Heart right ventricle (tissue), 16 donors: Measurements from ENCODE around the gene RPL15. TPM values are rescaled to one million over a fixed set of nuclear protein-coding genes. Genes with fewer than 3 reads are reported as not detected.

Source experiments
- ATAC-seq, 8 donors: fragments of 200-7000 bp; cut with Tn5 transposase; one replicate each; pipeline ENCODE4 v1.9.1; 2020; ENCODE audit warnings: mild to moderate bottlenecking in 8 of 8, moderate library complexity in 8 of 8, moderate number of reproducible peaks in 1 of 8
- DNase-seq, 2 donors: peaks; one replicate each; pipeline ENCODE4 v3.0.0-alpha.2; 2020
- H3K27ac ChIP-seq, 10 donors: fragments of 200-600 bp; sonication (generic) in 2 of 10; one replicate each; pipeline versions ENCODE4 v1.5.0 to v1.8.0; 2020 to 2022; ENCODE audit warnings: mild to moderate bottlenecking in 3 of 10
- H3K27me3 ChIP-seq, 7 donors: fragments of 200-600 bp; one replicate each; pipeline ENCODE4 v1.8.0; 2021 to 2022; ENCODE audit warnings: mild to moderate bottlenecking in 2 of 7
- H3K36me3 ChIP-seq, 9 donors: fragments of 200-600 bp; sonication (generic) in 1 of 9; one replicate each; pipeline versions ENCODE4 v1.5.0 to v1.8.0; 2020 to 2022; ENCODE audit warnings: mild to moderate bottlenecking in 2 of 9
- H3K4me1 ChIP-seq, 9 donors: fragments of 200-600 bp; sonication (generic) in 1 of 9; one replicate each; pipeline versions ENCODE4 v1.5.0 to v1.8.0; 2020 to 2022; ENCODE audit warnings: mild to moderate bottlenecking in 4 of 9
- H3K4me3 ChIP-seq, 10 donors: fragments of 200-600 bp; sonication (generic) in 2 of 10; one replicate each; pipeline versions ENCODE4 v1.5.0 to v1.8.0; 2020 to 2022; ENCODE audit warnings: mild to moderate bottlenecking in 7 of 10, moderate library complexity in 2 of 10
- H3K9me3 ChIP-seq, 11 donors: fragments of 200-600 bp in 10 of 11; sonication (generic) in 2 of 11; one replicate each; pipeline versions ENCODE4 v1.5.0 to v1.8.0; 2013 to 2022; ENCODE audit warnings: mild to moderate bottlenecking in 2 of 11, control low read depth in 1 of 11, moderate library complexity in 1 of 11
- WGBS, 2 donors: extraction: QIAGEN DNeasy Blood & Tissue Kit; methylation state at CpG; one replicate each; pipeline ENCODE4 v1.1.7; 2013; ENCODE audit warnings: inconsistent platforms in 1 of 2; 5-methylcytosine and 5-hydroxymethylcytosine counted together
- intact Hi-C, 10 donors: fragments of 100-400 bp; cut with DNase I; formaldehyde crosslinking; loops; one replicate each; pipeline versions ENCODE4 v1.11.1 to v1.14.2; 2022
- polyA plus RNA-seq, 2 donors: library from polyadenylated mRNA; stranded (reverse); fragments of 200-250 nt; gene quantifications; one replicate each; pipeline ENCODE4 v1.2.3, GENCODE V29; 2013
- total RNA-seq, 10 donors: library from RNA; stranded (reverse); fragmentation: NEBNext Ultra II Directional in 3 of 10; extraction: Animal tissue kit (Norgen Biotek cat#: 25700) in 3 of 10; gene quantifications; one replicate each; pipeline versions ENCODE4 v1.2.1 to v1.2.4, GENCODE V29; 2021 to 2023
- TF ChIP-seq, protein P1 (sequence below), 9 donors: fragments of 200-600 bp; sonication (generic) in 2 of 9; IDR thresholded peaks; one replicate each; pipeline versions ENCODE4 v1.5.0 to v1.8.0; 2021 to 2022; ENCODE audit warnings: antibody characterized with exemption in 9 of 9, mild to moderate bottlenecking in 5 of 9, moderate library complexity in 1 of 9
- donor health status: Arrhythmogenic right ventricular cardiomyopathy.
- donor health status: ischemic (EF 13 %, LVEDD 7.1; RV severe dilation, severe dysfunction).
- donor health status: healthy with polysubstance abuse.
- donor health status: DM: no; HTN: yes; CAD: no.
- donor health status: DM: no; HTN: no; CAD: no.
- donor health status: ischemic (EF 25% LVEDD 6.9; RV normal size, moderate dysfunction).
- donor health status: ischemic (EF 25% LVEDD 5.7; RV mildly dilated, moderate dysfunction).
- donor health status: healthy.
- donor health status: DM: yes; HTN: yes; CAD: no.
- donor health status: Ischemic cardiomyopathy.
- donor health status: ischemic (EF 35%, LVEDD 5.7; RV mildly dilated, moderate dysfunction).
- donor health status: nonischemic (EF 11% LVEDD 7.7; RV severe dilation, severe dysfunction).
- donor health status: DM: yes; HTN: yes; CAD: no.
- donor health status: PGD.
- donor health status: ischemic (EF 29% LVEDD 5.4; RV normal size, mild dysfunction).
- donor health status: nonischemic (EF 23%, LVEDD 6.1; RV moderate dilation, normal function).

RPL15 gene
- total and polyA plus RNA-seq, 12 donors: 869 to 3,225 (median 932) TPM

DNA sequence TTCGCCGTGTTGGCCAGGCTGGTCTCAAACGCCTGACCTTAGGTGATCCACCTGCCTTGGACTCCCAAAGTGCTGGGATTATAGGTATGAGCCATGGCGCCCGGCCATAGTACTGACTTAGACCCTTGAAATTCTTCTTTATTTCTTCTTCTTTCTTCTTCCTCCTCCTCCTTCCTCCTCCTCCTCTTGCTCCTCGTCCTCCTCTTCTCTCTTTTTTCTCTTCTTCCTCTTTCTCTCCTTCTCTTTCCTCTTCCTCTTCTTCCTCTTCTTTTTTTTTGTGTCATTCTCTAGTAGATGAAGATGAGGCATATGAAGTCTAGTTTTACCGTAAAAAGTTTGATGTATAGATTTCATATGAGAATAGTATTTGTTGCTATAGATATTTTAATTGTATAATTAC lies 9.3 kb downstream of the RPL15 start:
- H3K27me3 ChIP-seq: no peaks in the 10 kb centered on the region
- WGBS, 2 donors: 94% methylated on average over 7 of the region's 7 CpGs
- ATAC-seq: no peak
- TF ChIP-seq, protein P1, sequence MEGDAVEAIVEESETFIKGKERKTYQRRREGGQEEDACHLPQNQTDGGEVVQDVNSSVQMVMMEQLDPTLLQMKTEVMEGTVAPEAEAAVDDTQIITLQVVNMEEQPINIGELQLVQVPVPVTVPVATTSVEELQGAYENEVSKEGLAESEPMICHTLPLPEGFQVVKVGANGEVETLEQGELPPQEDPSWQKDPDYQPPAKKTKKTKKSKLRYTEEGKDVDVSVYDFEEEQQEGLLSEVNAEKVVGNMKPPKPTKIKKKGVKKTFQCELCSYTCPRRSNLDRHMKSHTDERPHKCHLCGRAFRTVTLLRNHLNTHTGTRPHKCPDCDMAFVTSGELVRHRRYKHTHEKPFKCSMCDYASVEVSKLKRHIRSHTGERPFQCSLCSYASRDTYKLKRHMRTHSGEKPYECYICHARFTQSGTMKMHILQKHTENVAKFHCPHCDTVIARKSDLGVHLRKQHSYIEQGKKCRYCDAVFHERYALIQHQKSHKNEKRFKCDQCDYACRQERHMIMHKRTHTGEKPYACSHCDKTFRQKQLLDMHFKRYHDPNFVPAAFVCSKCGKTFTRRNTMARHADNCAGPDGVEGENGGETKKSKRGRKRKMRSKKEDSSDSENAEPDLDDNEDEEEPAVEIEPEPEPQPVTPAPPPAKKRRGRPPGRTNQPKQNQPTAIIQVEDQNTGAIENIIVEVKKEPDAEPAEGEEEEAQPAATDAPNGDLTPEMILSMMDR (IDR thresholded peaks at IDR 0.05): no peak
- intact Hi-C loops: no loop called here
- H3K4me1 ChIP-seq: no peaks in the 10 kb centered on the region
- no peak for DNase-seq
- H3K27ac ChIP-seq: no peak overlapping the region
- H3K4me3 ChIP-seq: no peak overlapping the region
- peaks cover 0 to 25% (median 5%) of the 10 kb centered on the region in 9 donors for H3K36me3 ChIP-seq
- H3K9me3 ChIP-seq: no peaks in the 10 kb centered on the region

DNA sequence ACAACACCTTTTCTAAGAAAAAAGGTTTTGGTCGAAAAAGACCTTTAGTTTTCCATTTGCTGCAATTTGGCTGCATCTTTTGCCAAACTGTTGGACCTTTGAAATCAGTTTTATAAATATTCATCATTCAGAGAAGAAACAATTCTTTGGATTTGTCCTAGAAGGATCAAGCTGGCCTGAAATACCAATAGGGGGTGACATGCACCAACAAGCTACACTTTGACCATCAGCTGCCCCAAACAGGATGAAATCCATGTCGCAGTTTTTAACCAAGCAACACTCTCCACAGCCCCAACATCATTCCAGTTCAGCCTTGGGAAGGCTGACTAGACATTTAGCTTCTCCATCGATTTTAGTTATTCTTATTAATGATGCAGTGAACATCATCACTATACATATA lies 9.8 kb downstream of the RPL15 start:
- Histone ChIP-seq H3K36me3 (peaks cover 0 to 20% (median 0%) of the 10 kb centered on the region in 9 donors), H3K27ac (no peak overlapping the region), H3K4me1 (peaks cover 0 to under 1% (median 0%) of the 10 kb centered on the region in 9 donors), H3K9me3 (no peaks in the 10 kb centered on the region), H3K4me3 (no peak overlapping the region), H3K27me3 (no peaks in the 10 kb centered on the region)
- DNase-seq (no peak), ATAC-seq (no peak)
- 88 to 89% methylated on average over 3 of the region's 3 CpGs for WGBS, 2 donors
- TF ChIP-seq, protein P1 (IDR thresholded peaks at IDR 0.05): peak in 2 of 9 donors; percentile 4 to 7
- intact Hi-C loops: no loop called here

DNA sequence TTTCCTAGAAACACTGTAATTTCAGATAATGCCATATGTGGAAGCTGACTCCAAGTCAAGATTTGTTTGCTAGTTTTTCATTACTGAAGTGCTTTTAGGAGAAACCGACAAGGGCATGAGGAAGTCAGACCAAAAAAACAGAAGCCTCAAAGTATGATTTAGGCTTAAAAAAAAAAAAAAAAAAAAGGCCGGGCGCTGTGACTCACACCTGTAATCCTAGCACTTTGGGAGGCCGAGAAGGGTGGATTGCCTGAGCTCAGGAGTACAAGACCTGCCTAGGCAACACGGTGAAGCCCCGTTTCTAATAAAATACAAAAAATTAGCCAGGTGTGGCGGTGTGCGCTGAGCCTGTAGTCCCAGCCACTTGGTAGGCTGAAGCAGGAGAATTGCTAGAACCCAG lies 11.6 kb downstream of the RPL15 start:
- intact Hi-C loops: no loop called here
- Histone ChIP-seq H3K27me3 (no peaks in the 10 kb centered on the region), H3K27ac (no peak overlapping the region), H3K9me3 (no peaks in the 10 kb centered on the region), H3K4me3 (no peak overlapping the region), H3K36me3 (peaks cover 0 to 4% (median 0%) of the 10 kb centered on the region in 9 donors), H3K4me1 (peaks cover 0 to 9% (median 0%) of the 10 kb centered on the region in 9 donors)
- ATAC-seq (no peak), DNase-seq (no peak)
- 91% methylated on average over 8 of the region's 8 CpGs for WGBS, 2 donors
- TF ChIP-seq, protein P1 (IDR thresholded peaks at IDR 0.05): no peak

DNA sequence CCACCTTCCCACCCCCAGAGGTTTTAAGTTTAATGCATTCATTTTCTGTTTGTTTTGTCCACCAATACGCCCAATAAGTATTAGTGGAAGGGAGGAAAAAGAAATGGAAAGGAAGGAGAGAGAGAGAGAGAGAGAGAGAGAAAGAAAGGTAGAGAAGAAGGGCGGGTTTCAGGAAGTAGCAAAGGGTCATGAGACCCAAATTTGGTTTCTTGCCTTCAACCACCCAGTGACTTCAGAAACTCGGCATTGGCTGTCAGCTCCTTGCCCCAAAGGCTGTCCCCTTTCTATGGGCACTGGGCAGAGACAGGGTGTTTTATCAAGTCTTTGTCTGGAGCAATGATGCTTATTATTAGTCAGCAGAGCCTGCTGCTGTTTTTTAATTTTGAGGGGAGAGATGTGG lies 14.7 kb downstream of the RPL15 start:
- DNase-seq (no peak), ATAC-seq (no peak)
- no peak overlapping the region for H3K27ac ChIP-seq
- TF ChIP-seq, protein P1 (IDR thresholded peaks at IDR 0.05): no peak
- H3K27me3 ChIP-seq: no peaks in the 10 kb centered on the region
- 73 to 92% methylated on average over 3 of the region's 3 CpGs for WGBS, 2 donors
- H3K36me3 ChIP-seq: no peaks in the 10 kb centered on the region
- intact Hi-C loops: no loop called here
- H3K4me1 ChIP-seq: peaks cover 0 to 9% (median 0%) of the 10 kb centered on the region in 9 donors
- no peaks in the 10 kb centered on the region for H3K9me3 ChIP-seq
- no peak overlapping the region for H3K4me3 ChIP-seq
